CD4-positive, alpha-beta T cell (primary cell): ENCODE data around the gene CFAP299. TPM values are rescaled to one million over a fixed set of nuclear protein-coding genes. Genes with fewer than 3 reads are reported as not detected.
A peak's percentile ranks its signal among the peaks of the same experiment; 100 is the strongest.

ENCODE experiments used
- ATAC-seq: fragments of 200-7000 bp; cut with Tn5 transposase; one replicate; pipeline ENCODE4 v1.10.0; 2022; ENCODE audit warnings: mild to moderate bottlenecking; ENCODE audit not compliant: poor library complexity
- CTCF ChIA-PET: fragments of 350-600 bp; sonication (Branson Sonifier 250); formaldehyde crosslinking; loops from one replicate; lab custom pipeline; 2021; ENCODE audit warnings: antibody characterized with exemption, inconsistent platforms; lab: Charles Lee
- POLR2A ChIA-PET: fragments of 350-600 bp; sonication (Branson Sonifier 250); formaldehyde crosslinking; loops from one replicate; lab custom pipeline; 2021; ENCODE audit warnings: antibody characterized with exemption, inconsistent platforms; lab: Charles Lee
- DNase-seq, 14 experiments: peaks; one replicate each; pipeline ENCODE4 v3.0.0-alpha.2; 2013 to 2020; ENCODE audit warnings: mixed read lengths in 2 of 14
- H3K27ac ChIP-seq, 2 donors: one replicate each; pipeline versions ENCODE4 v1.5.1 to v1.7.0; 2013; ENCODE audit warnings: low read length in 2 of 2, low read depth in 1 of 2, mild to moderate bottlenecking in 1 of 2
- H3K27me3 ChIP-seq, 2 experiments: 1 replicate in 1 of 2; 2 replicates in 1 of 2; pipeline versions ENCODE4 v1.6.1 to v1.7.0; 2013; ENCODE audit warnings: low read length in 2 of 2, control low read depth in 1 of 2, mild to moderate bottlenecking in 1 of 2, moderate library complexity in 1 of 2; ENCODE audit not compliant: insufficient read depth in 2 of 2, control insufficient read depth in 1 of 2
- H3K36me3 ChIP-seq: one replicate; pipeline ENCODE4 v1.6.1; 2013; ENCODE audit warnings: low read length, control low read depth; ENCODE audit not compliant: insufficient read depth
- H3K4me1 ChIP-seq: one replicate; pipeline ENCODE4 v1.6.1; 2013; ENCODE audit warnings: low read length, control low read depth; ENCODE audit not compliant: insufficient read depth
- H3K4me3 ChIP-seq: one replicate; pipeline ENCODE4 v1.5.1; 2013; ENCODE audit warnings: mild to moderate bottlenecking, low read length, moderate library complexity
- H3K9me3 ChIP-seq, 2 experiments: 1 replicate in 1 of 2; 2 replicates in 1 of 2; pipeline versions ENCODE4 v1.6.1 to v1.7.0; 2013; ENCODE audit warnings: low read length in 2 of 2, mild to moderate bottlenecking in 2 of 2, control low read depth in 1 of 2, moderate library complexity in 1 of 2; ENCODE audit not compliant: control insufficient read depth in 1 of 2, insufficient read depth in 1 of 2
- H3K27ac Mint-ChIP-seq: one replicate; pipeline ENCODE4 v1.8.0; 2020; ENCODE audit warnings: mixed read lengths
- H3K27me3 Mint-ChIP-seq: one replicate; pipeline ENCODE4 v1.8.0; 2021; ENCODE audit warnings: mixed read lengths
- H3K36me3 Mint-ChIP-seq: one replicate; pipeline ENCODE4 v1.8.0; 2021; ENCODE audit warnings: low read depth, mixed read lengths
- H3K4me1 Mint-ChIP-seq: one replicate; pipeline ENCODE4 v1.8.0; 2021; ENCODE audit warnings: low read depth, mixed read lengths
- H3K4me3 Mint-ChIP-seq: one replicate; pipeline ENCODE4 v1.8.0; 2020; ENCODE audit warnings: mild to moderate bottlenecking, mixed read lengths
- H3K9me3 Mint-ChIP-seq: one replicate; pipeline ENCODE4 v1.8.0; 2020; ENCODE audit warnings: mixed read lengths
- intact Hi-C, 2 experiments: fragments of 100-400 bp; cut with DNase I in 1 of 2; cut with micrococcal nuclease in 1 of 2; formaldehyde crosslinking; loops; one replicate each; pipeline versions ENCODE4 v1.15.1 to v1.9.0; 2023 to 2025; cut with DNase I, micrococcal nuclease
- total RNA-seq, 174 experiments: library from RNA in 2 of 174; stranded (reverse) in 2 of 174; gene quantifications; one replicate each; pipeline ENCODE4 v1.2.3 and lab custom pipeline; 2021 to 2026
- TF ChIP-seq, protein P1 (sequence below): fragments of 200-600 bp; IDR thresholded peaks from one replicate; pipeline ENCODE4 v1.8.0; 2022; ENCODE audit warnings: antibody characterized with exemption, mild to moderate bottlenecking

CFAP299 gene
- total RNA-seq, 2 experiments from 2014 or later = not detected

DNA sequence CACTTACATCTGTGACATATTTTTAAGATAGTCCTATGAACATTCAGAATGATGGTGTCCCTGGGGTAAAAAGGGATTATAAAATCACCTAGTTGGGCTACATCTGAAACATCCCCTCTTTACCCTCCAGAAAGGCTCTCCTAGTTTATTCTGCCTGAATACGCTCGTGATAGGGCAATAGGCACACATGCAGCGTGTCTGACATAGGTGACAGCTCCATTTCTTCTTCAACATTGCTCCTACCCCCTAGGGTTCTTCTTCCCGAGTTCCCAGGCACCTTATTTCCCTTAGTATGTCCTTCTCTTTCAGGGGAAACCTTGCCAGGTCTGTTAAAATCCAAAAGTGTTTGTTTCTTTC lies 27.1 kb upstream of the CFAP299 start:
- DNase-seq (no peak), ATAC-seq (no peak)
- ChIA-PET CTCF (no interaction called here), POLR2A (no interaction called here)
- Histone ChIP-seq H3K36me3 (no peaks in the 10 kb centered on the region), H3K4me1 (no peaks in the 10 kb centered on the region), H3K4me3 (no peak overlapping the region), H3K27ac (no peak overlapping the region), H3K9me3 (no peaks in the 10 kb centered on the region), H3K27me3 (peaks cover 0 to 15% of the 10 kb centered on the region in 2 experiments)
- TF ChIP-seq, protein P1, sequence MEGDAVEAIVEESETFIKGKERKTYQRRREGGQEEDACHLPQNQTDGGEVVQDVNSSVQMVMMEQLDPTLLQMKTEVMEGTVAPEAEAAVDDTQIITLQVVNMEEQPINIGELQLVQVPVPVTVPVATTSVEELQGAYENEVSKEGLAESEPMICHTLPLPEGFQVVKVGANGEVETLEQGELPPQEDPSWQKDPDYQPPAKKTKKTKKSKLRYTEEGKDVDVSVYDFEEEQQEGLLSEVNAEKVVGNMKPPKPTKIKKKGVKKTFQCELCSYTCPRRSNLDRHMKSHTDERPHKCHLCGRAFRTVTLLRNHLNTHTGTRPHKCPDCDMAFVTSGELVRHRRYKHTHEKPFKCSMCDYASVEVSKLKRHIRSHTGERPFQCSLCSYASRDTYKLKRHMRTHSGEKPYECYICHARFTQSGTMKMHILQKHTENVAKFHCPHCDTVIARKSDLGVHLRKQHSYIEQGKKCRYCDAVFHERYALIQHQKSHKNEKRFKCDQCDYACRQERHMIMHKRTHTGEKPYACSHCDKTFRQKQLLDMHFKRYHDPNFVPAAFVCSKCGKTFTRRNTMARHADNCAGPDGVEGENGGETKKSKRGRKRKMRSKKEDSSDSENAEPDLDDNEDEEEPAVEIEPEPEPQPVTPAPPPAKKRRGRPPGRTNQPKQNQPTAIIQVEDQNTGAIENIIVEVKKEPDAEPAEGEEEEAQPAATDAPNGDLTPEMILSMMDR = no peak
- no peak overlapping the region for H3K27ac Mint-ChIP-seq
- no peaks in the 10 kb centered on the region for H3K4me1 Mint-ChIP-seq
- no peaks in the 10 kb centered on the region for H3K9me3 Mint-ChIP-seq
- intact Hi-C loops = no loop called here
- peaks cover 62% of the 10 kb centered on the region for H3K27me3 Mint-ChIP-seq
- H3K36me3 Mint-ChIP-seq = no peaks in the 10 kb centered on the region
- no peak overlapping the region for H3K4me3 Mint-ChIP-seq

DNA sequence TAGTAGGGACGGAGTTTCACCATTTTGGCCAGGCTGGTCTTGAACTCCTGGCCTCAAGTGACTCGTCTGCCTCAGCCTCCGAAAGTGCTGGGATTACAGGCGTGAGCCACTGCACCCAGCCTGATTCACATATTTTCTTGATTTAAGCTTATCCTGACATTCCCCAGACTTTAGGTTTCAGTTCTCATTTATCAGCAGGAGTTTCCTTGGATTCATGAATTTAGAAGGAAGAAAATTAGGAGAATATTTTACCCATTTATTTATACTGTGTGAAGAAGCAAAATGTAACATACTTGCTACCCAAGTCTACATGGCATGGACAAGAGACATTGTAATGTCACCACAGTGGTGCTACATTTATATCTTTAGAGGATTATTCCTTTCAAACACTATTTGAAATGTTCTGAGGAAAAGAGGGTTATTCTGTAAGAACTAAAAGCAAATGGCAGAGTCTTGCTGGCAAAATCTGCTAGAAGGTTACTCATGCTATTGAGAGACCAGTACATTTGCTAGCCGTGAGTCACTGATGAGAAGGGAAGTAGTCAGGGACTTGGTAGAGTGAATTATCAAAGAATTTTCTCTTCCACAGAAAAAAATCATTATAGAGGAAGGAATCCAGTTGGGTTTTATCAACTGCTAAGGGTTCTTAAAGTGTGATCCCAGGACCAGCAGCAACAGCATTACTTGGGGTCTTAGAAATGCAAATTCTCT lies 26.1 kb upstream of the CFAP299 start:
- ATAC-seq (no peak), DNase-seq (peak in 1 of 14 experiments; percentile 1)
- peaks cover 59% of the 10 kb centered on the region for H3K27me3 Mint-ChIP-seq
- intact Hi-C loops = no loop called here
- Histone ChIP-seq H3K9me3 (no peaks in the 10 kb centered on the region), H3K4me1 (no peaks in the 10 kb centered on the region), H3K27ac (no peak overlapping the region), H3K4me3 (no peak overlapping the region), H3K36me3 (no peaks in the 10 kb centered on the region), H3K27me3 (peaks cover 0 to 15% of the 10 kb centered on the region in 2 experiments)
- H3K4me1 Mint-ChIP-seq = no peaks in the 10 kb centered on the region
- H3K36me3 Mint-ChIP-seq = no peaks in the 10 kb centered on the region
- no peak overlapping the region for H3K27ac Mint-ChIP-seq
- TF ChIP-seq, protein P1 = no peak
- H3K9me3 Mint-ChIP-seq = no peaks in the 10 kb centered on the region
- H3K4me3 Mint-ChIP-seq = no peak overlapping the region
- POLR2A ChIA-PET = no interaction called here
- CTCF ChIA-PET = no interaction called here

DNA sequence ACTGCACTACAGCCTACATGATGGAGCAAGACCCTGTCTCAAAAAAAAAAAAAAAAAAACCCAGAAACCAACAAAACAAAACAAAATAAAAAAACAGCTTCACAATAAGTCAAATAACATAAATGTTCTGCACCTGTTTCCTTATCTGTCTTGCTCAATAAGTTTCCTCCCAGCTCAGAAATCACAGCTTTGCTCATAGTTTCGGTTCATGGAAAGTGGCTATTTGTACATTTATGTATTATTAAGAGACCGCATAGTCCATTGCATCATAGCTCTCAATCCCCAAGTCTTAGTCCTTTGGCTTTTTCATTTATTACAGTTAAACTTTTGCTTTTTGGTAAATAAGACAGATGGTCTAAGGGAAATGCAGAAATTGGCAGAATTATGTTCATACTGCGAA lies 24.4 kb upstream of the CFAP299 start:
- H3K9me3 Mint-ChIP-seq = no peaks in the 10 kb centered on the region
- no peak for ATAC-seq
- CTCF ChIA-PET = no interaction called here

More for the DNA sequence above, 24.4 kb upstream of the CFAP299 start:
- Mint-ChIP-seq H3K4me1 (no peaks in the 10 kb centered on the region), H3K36me3 (no peaks in the 10 kb centered on the region), H3K4me3 (no peak overlapping the region), H3K27ac (no peak overlapping the region), H3K27me3 (peaks cover 53% of the 10 kb centered on the region)
- Histone ChIP-seq H3K9me3 (no peaks in the 10 kb centered on the region), H3K27me3 (peaks cover 0 to 15% of the 10 kb centered on the region in 2 experiments), H3K27ac (no peak overlapping the region), H3K4me3 (no peak overlapping the region), H3K4me1 (no peaks in the 10 kb centered on the region), H3K36me3 (no peaks in the 10 kb centered on the region)
- no peak for DNase-seq
- POLR2A ChIA-PET = no interaction called here
- TF ChIP-seq, protein P1 = no peak
- intact Hi-C loops = no loop called here
